IMR-90 (cell line): Measurements from ENCODE around the gene RNF180. TPM values are rescaled to one million over a fixed set of nuclear protein-coding genes. Genes with fewer than 3 reads are reported as not detected.

ENCODE experiments used
- ATAC-seq: fragments of 200-7000 bp; cut with Tn5 transposase; 2 replicates; pipeline ENCODE4 v1.9.1; 2020; ENCODE audit warnings: low read depth, mild to moderate bottlenecking, moderate library complexity
- BruUV-seq: library from RNA; stranded (reverse); fragments of 400-500 nt; replicated peaks from 2 replicates; lab custom pipeline; 2021; lab: Mats Ljungman, UMichigan
- CTCF ChIA-PET: fragments of 300-600 bp; formaldehyde crosslinking; extraction: SDS; loops from one replicate; lab custom pipeline; 2021; ENCODE audit warnings: antibody characterized with exemption; lab: Yijun Ruan, JAX
- POLR2A ChIA-PET: fragments of 300-600 bp; sonication (Branson Sonifier 250); formaldehyde crosslinking; loops from one replicate; lab custom pipeline; 2022; ENCODE audit warnings: antibody characterized with exemption; ENCODE audit not compliant: unreplicated experiment; lab: Charles Lee
- DNase-seq: peaks from one replicate; pipeline ENCODE4 v3.0.0; 2013
- H2AFZ ChIP-seq: replicated peaks from 2 replicates; pipeline ENCODE3; 2013; ENCODE audit warnings: low read length, mild to moderate bottlenecking; ENCODE audit not compliant: poor library complexity
- H2AK5ac ChIP-seq: 2 replicates; pipeline ENCODE4 v1.6.1; 2013; ENCODE audit warnings: low read depth, low read length, inconsistent platforms
- H2AK9ac ChIP-seq: replicated peaks from 2 replicates; pipeline ENCODE3; 2013; ENCODE audit warnings: mild to moderate bottlenecking, low read depth, low read length, moderate library complexity; ENCODE audit not compliant: poor library complexity
- H2BK120ac ChIP-seq: 2 replicates; pipeline ENCODE4 v1.6.1; 2013; ENCODE audit warnings: low read depth, low read length, inconsistent platforms
- H2BK15ac ChIP-seq: 3 replicates; pipeline ENCODE4 v1.6.1; 2013; ENCODE audit warnings: low read depth, low read length, inconsistent platforms
- H2BK20ac ChIP-seq: 2 replicates; pipeline ENCODE4 v1.6.1; 2013; ENCODE audit warnings: low read depth, mild to moderate bottlenecking, inconsistent platforms, low read length, moderate library complexity
- H2BK5ac ChIP-seq: 2 replicates; pipeline ENCODE4 v1.6.1; 2013; ENCODE audit warnings: mild to moderate bottlenecking, low read depth, low read length, inconsistent platforms; ENCODE audit not compliant: poor library complexity, severe bottlenecking
- H3K14ac ChIP-seq: replicated peaks from 2 replicates; pipeline ENCODE4 v1.6.1; 2013; ENCODE audit warnings: low read depth, low read length, inconsistent platforms
- H3K18ac ChIP-seq: 2 replicates; pipeline ENCODE4 v1.6.1; 2013; ENCODE audit warnings: low read depth, low read length, control low read depth
- H3K23ac ChIP-seq: 2 replicates; pipeline ENCODE4 v1.6.1; 2013; ENCODE audit warnings: low read depth, low read length, inconsistent platforms
- H3K27ac ChIP-seq: 2 replicates; pipeline ENCODE4 v1.5.1; 2013; ENCODE audit warnings: mild to moderate bottlenecking, control low read depth, low read length; ENCODE audit not compliant: insufficient read depth
- H3K27me3 ChIP-seq: 2 replicates; pipeline ENCODE4 v1.6.1; 2013; ENCODE audit warnings: low read length; ENCODE audit not compliant: control insufficient read depth, insufficient read depth
- H3K36me3 ChIP-seq: 2 replicates; pipeline ENCODE4 v1.6.1; 2013; ENCODE audit warnings: low read length, mixed read lengths; ENCODE audit not compliant: control insufficient read depth, insufficient read depth
- H3K4ac ChIP-seq: 2 replicates; pipeline ENCODE4 v1.6.1; 2013; ENCODE audit warnings: low read depth, low read length, inconsistent platforms
- H3K4me1 ChIP-seq: 2 replicates; pipeline ENCODE4 v1.6.1; 2013; ENCODE audit warnings: low read length, mixed read lengths; ENCODE audit not compliant: control insufficient read depth, insufficient read depth
- H3K4me2 ChIP-seq: 2 replicates; pipeline ENCODE4 v1.6.1; 2013; ENCODE audit warnings: low read depth, mild to moderate bottlenecking, control low read depth, low read length, moderate library complexity
- H3K4me3 ChIP-seq: 2 replicates; pipeline ENCODE4 v1.5.1; 2013; ENCODE audit warnings: low read depth, mild to moderate bottlenecking, control low read depth, low read length, moderate library complexity; ENCODE audit not compliant: insufficient read depth
- H3K56ac ChIP-seq: 2 replicates; pipeline ENCODE4 v1.6.1; 2013; ENCODE audit warnings: low read length, inconsistent platforms; ENCODE audit not compliant: insufficient read depth; ENCODE audit errors: extremely low read depth
- H3K79me1 ChIP-seq, 2 experiments: 2 replicates each; pipeline ENCODE4 v1.6.1; 2013; ENCODE audit warnings: low read length in 2 of 2, inconsistent platforms in 1 of 2, low read depth in 1 of 2
- H3K9ac ChIP-seq: 2 replicates; pipeline ENCODE4 v1.6.1; 2013; ENCODE audit warnings: low read depth, low read length, control low read depth
- H3K9me1 ChIP-seq: 2 replicates; pipeline ENCODE4 v1.6.1; 2013; ENCODE audit warnings: low read length, inconsistent platforms; ENCODE audit not compliant: insufficient read depth
- H3K9me3 ChIP-seq: 2 replicates; pipeline ENCODE4 v1.6.1; 2013; ENCODE audit warnings: low read length; ENCODE audit not compliant: control insufficient read depth, insufficient read depth
- H4K20me1 ChIP-seq: 2 replicates; pipeline ENCODE4 v1.6.1; 2013; ENCODE audit warnings: low read length, inconsistent platforms; ENCODE audit not compliant: insufficient read depth
- H4K5ac ChIP-seq: 2 replicates; pipeline ENCODE4 v1.6.1; 2013; ENCODE audit warnings: mild to moderate bottlenecking, low read depth, low read length, control low read depth
- H4K8ac ChIP-seq, 2 experiments: 2 replicates each; pipeline ENCODE4 v1.6.1; 2013; ENCODE audit warnings: low read depth in 2 of 2, low read length in 2 of 2, control low read depth in 1 of 2, inconsistent platforms in 1 of 2
- H4K91ac ChIP-seq: 2 replicates; pipeline ENCODE4 v1.6.1; 2013; ENCODE audit warnings: low read depth, low read length, inconsistent platforms; ENCODE audit not compliant: insufficient read depth
- BHLHE40 ChIP-seq: fragments of 150-350 bp; IDR thresholded peaks from 2 replicates; pipeline ENCODE4 v1.6.1; 2016; ENCODE audit warnings: mild to moderate bottlenecking, low read depth, low read length
- CEBPB ChIP-seq: IDR thresholded peaks from 2 replicates; pipeline ENCODE4 v1.6.1; 2012; ENCODE audit warnings: low read depth, low read length, improper control_type of control experiment
- FOS ChIP-seq: fragments of 150-350 bp; IDR thresholded peaks from 2 replicates; pipeline ENCODE4 v1.6.1; 2016; ENCODE audit warnings: low read depth, low read length
- MAFK ChIP-seq: IDR thresholded peaks from 2 replicates; pipeline ENCODE4 v1.6.1; 2012; ENCODE audit warnings: low read depth, low read length, improper control_type of control experiment
- MXI1 ChIP-seq: IDR thresholded peaks from 2 replicates; pipeline ENCODE4 v1.6.1; 2012; ENCODE audit warnings: low read depth, mild to moderate bottlenecking, low read length, moderate library complexity, borderline replicate concordance
- NFE2L2 ChIP-seq: fragments of 150-350 bp; IDR thresholded peaks from 2 replicates; pipeline ENCODE4 v1.6.1; 2016; ENCODE audit warnings: low read depth, mild to moderate bottlenecking, low read length
- POLR2A ChIP-seq: IDR thresholded peaks from 2 replicates; pipeline ENCODE4 v1.6.1; 2012; ENCODE audit warnings: mild to moderate bottlenecking, low read depth, low read length
- RAD21 ChIP-seq: IDR thresholded peaks from 2 replicates; pipeline ENCODE4 v1.6.1; 2012; ENCODE audit warnings: low read length, improper control_type of control experiment
- SMC3 ChIP-seq: fragments of 150-350 bp; IDR thresholded peaks from 2 replicates; pipeline ENCODE4 v1.6.1; 2016; ENCODE audit warnings: low read depth, mild to moderate bottlenecking, antibody characterized with exemption, low read length, moderate library complexity
- WGBS, 2 experiments: methylation state at CpG; one replicate each; pipeline versions ENCODE4 v1.1.5 to v1.1.7; 2013; ENCODE audit warnings: missing lambda C conversion rate in 2 of 2; ENCODE audit not compliant: insufficient read length in 1 of 2; ENCODE audit errors: extremely low coverage in 2 of 2; 5-methylcytosine and 5-hydroxymethylcytosine counted together
- dilution Hi-C: fragments of 300-500 bp; cut with HindIII; formaldehyde crosslinking; loops from one replicate; pipeline ENCODE4 v1.14.3; 2018; ENCODE audit warnings: low sequenced_read_pairs; ENCODE audit not compliant: unreplicated experiment
- in situ Hi-C: fragments of 300-500 bp; cut with MboI; formaldehyde crosslinking; loops from 3 replicates; pipeline ENCODE4 v1.14.3; 2019; ENCODE audit warnings: low sequenced_read_pairs, inconsistent platforms, mixed read lengths
- intact Hi-C: fragments of 100-400 bp; cut with micrococcal nuclease; formaldehyde crosslinking; loops from 2 replicates; pipeline ENCODE4 v1.10.0; 2022
- polyA plus RNA-seq, 3 experiments: library from polyadenylated mRNA; depleted of rRNA; stranded (reverse); fragments of >200 nt; gene quantifications; 2 replicates each; pipeline ENCODE4 v1.2.3, GENCODE V29; 2012; ENCODE audit warnings: low replicate concordance in 1 of 3
- total RNA-seq: library from RNA; depleted of rRNA; stranded (reverse); fragments of >200 nt; gene quantifications from 2 replicates; pipeline ENCODE4 v1.2.3, GENCODE V29; 2012
- TF ChIP-seq, protein P1 (sequence below): fragments of 150-350 bp; IDR thresholded peaks from 2 replicates; pipeline ENCODE4 v1.6.1; 2016; ENCODE audit warnings: low read depth, mild to moderate bottlenecking, low read length, moderate library complexity, borderline replicate concordance

RNF180 gene
- total and polyA plus RNA-seq, 2 of the 4 experiments (the other 2 are of a cell fraction): 0.02 to 0.36 TPM

DNA sequence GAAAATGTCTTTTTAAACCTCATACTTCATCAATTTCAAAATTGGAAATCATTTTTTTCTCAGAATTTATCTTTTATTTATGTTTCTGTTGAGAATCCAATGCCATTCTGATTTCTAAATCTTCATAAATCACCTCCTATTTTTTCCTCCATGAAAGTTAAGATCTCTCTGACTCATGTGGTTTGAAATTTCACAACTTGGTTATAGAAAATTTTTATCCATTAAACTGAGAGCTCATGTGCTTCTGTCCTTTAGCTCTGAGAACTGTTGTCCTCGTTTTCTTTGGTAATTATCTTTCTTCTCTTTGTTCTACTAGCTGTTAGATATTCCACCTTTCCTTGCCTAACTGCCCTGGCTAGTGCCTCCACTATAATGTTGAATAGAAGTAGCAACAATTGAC lies 1.5 kb upstream of the RNF180 start:
- Histone ChIP-seq H3K9me1 (no peaks in the 10 kb centered on the region), H3K9me3 (no peaks in the 10 kb centered on the region), H2BK120ac (no peak overlapping the region), H2BK15ac (no peak overlapping the region), H3K9ac (no peak overlapping the region), H3K23ac (no peak overlapping the region), H3K14ac (no peak overlapping the region), H4K8ac (no peak overlapping the region), H3K36me3 (no peaks in the 10 kb centered on the region), H2AFZ (no peak overlapping the region), H3K27ac (no peak overlapping the region), H4K20me1 (no peaks in the 10 kb centered on the region), H2AK5ac (no peak overlapping the region), H3K56ac (no peak overlapping the region), H4K5ac (no peak overlapping the region), H3K27me3 (peaks cover 14% of the 10 kb centered on the region), H3K4me1 (no peaks in the 10 kb centered on the region), H2AK9ac (no peak overlapping the region), H3K4me2 (no peak overlapping the region), H3K4me3 (no peak overlapping the region), H4K91ac (no peak overlapping the region), H2BK5ac (no peak overlapping the region), H3K79me1 (no peaks in the 10 kb centered on the region), H3K4ac (no peak overlapping the region), H2BK20ac (no peak overlapping the region), H3K18ac (no peak overlapping the region)
- CTCF ChIA-PET: no interaction called here
- POLR2A ChIA-PET: no interaction called here
- ATAC-seq (no peak), DNase-seq (no peak)
- no TSS peak for BruUV-seq
- in situ Hi-C loops (no loop called here), dilution Hi-C loops (no loop called here), intact Hi-C loops (no loop called here)
- no peak for TF ChIP-seq POLR2A
- TF ChIP-seq RAD21: no peak
- TF ChIP-seq BHLHE40: no peak
- TF ChIP-seq MAFK: no peak
- TF ChIP-seq CEBPB: no peak
- no peak for TF ChIP-seq FOS
- no peak for TF ChIP-seq NFE2L2
- no peak for TF ChIP-seq SMC3
- no peak for TF ChIP-seq MXI1
- TF ChIP-seq, protein P1, sequence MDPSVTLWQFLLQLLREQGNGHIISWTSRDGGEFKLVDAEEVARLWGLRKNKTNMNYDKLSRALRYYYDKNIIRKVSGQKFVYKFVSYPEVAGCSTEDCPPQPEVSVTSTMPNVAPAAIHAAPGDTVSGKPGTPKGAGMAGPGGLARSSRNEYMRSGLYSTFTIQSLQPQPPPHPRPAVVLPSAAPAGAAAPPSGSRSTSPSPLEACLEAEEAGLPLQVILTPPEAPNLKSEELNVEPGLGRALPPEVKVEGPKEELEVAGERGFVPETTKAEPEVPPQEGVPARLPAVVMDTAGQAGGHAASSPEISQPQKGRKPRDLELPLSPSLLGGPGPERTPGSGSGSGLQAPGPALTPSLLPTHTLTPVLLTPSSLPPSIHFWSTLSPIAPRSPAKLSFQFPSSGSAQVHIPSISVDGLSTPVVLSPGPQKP: no peak
- WGBS, 2 experiments: no CpG with 5 or more reads among the region's 1 CpG
